HepG2 (cell line): ENCODE measurements around the gene CHPF. TPM values are rescaled to one million over a fixed set of nuclear protein-coding genes. Genes with fewer than 3 reads are reported as not detected.

Experiments
- ATAC-seq: fragments of 200-7000 bp; cut with Tn5 transposase; 3 replicates; pipeline ENCODE4 v1.9.1; 2020; ENCODE audit warnings: mild to moderate bottlenecking, moderate library complexity
- BruUV-seq: library from RNA; stranded (reverse); fragments of 400-500 nt; replicated peaks from 2 replicates; lab custom pipeline; 2021; lab: Mats Ljungman, UMichigan
- CTCF ChIA-PET: fragments of 300-600 bp; formaldehyde crosslinking; extraction: SDS; loops from one replicate; lab custom pipeline; 2021; ENCODE audit warnings: low total read pairs, inconsistent platforms, low intra/inter-chr PET ratio; lab: Yijun Ruan, JAX
- POLR2A ChIA-PET: fragments of 350-600 bp; sonication (Branson Sonifier 250); formaldehyde crosslinking; loops from one replicate; lab custom pipeline; 2020; ENCODE audit warnings: antibody characterized with exemption, inconsistent platforms; lab: Yijun Ruan, JAX
- DNase-seq: peaks from one replicate; pipeline ENCODE4 v3.0.0-alpha.2; 2015; ENCODE audit warnings: low spot score
- FAIRE-seq: peaks from 3 replicates; lab custom pipeline; 2011; peaks lifted over from hg19 to GRCh38; lab: Jason Lieb, UNC
- H2AFZ ChIP-seq: one replicate; pipeline ENCODE4 v1.6.1; 2011; ENCODE audit warnings: low read length, inconsistent platforms
- H3K27ac ChIP-seq: fragments of 300-600 bp; 3 replicates; pipeline ENCODE4 v1.8.0; 2011; ENCODE audit warnings: mixed run types, mild to moderate bottlenecking, mixed read lengths, low read length, inconsistent platforms; ENCODE audit not compliant: insufficient read depth; ENCODE audit errors: extremely low read length
- H3K27me3 ChIP-seq, 2 experiments: fragments of 200-600 bp in 1 of 2; 2 replicates in 1 of 2; 3 replicates in 1 of 2; pipeline versions ENCODE4 v1.6.0 to v1.8.0; 2011; ENCODE audit warnings: low read length in 2 of 2, mild to moderate bottlenecking in 2 of 2, moderate library complexity in 2 of 2, inconsistent platforms in 1 of 2; ENCODE audit not compliant: insufficient read depth in 2 of 2, control insufficient read depth in 1 of 2
- H3K36me3 ChIP-seq, 2 experiments: fragments of 200-600 bp in 1 of 2; replicated peaks in 1 of 2; 2 replicates in 1 of 2; 3 replicates in 1 of 2; pipeline versions ENCODE4 v1.5.1 to v1.8.0; 2011; ENCODE audit warnings: low read length in 2 of 2, inconsistent platforms in 1 of 2; ENCODE audit not compliant: insufficient read depth in 2 of 2, control insufficient read depth in 1 of 2
- H3K4me1 ChIP-seq: 2 replicates; pipeline ENCODE4 v1.5.1; 2012; ENCODE audit warnings: low read length, inconsistent platforms; ENCODE audit not compliant: insufficient read depth
- H3K4me2 ChIP-seq: 2 replicates; pipeline ENCODE4 v1.6.0; 2011; ENCODE audit warnings: low read depth, low read length, inconsistent platforms
- H3K4me3 ChIP-seq, 3 experiments: fragments of 200-600 bp in 1 of 3; sonication (generic), shearing (Covaris generic) in 1 of 3; replicated peaks in 1 of 3; 2 replicates each; pipeline ENCODE4 v1.5.1; 2011 to 2016; ENCODE audit warnings: low read length in 3 of 3, inconsistent platforms in 2 of 3, low read depth in 2 of 3, mild to moderate bottlenecking in 2 of 3, control low read depth in 1 of 3, mixed read lengths in 1 of 3; ENCODE audit not compliant: insufficient read depth in 1 of 3
- H3K79me2 ChIP-seq: one replicate; pipeline ENCODE4 v1.6.1; 2011; ENCODE audit warnings: low read length, inconsistent platforms; ENCODE audit not compliant: insufficient read depth
- H3K9ac ChIP-seq: 2 replicates; pipeline ENCODE4 v1.6.0; 2011; ENCODE audit warnings: mild to moderate bottlenecking, low read depth, low read length, inconsistent platforms; ENCODE audit not compliant: insufficient read depth
- H3K9me3 ChIP-seq: 2 replicates; pipeline ENCODE4 v1.5.1; 2012; ENCODE audit warnings: mild to moderate bottlenecking, low read length
- H4K20me1 ChIP-seq: 2 replicates; pipeline ENCODE4 v1.6.0; 2011; ENCODE audit warnings: inconsistent platforms, mild to moderate bottlenecking, low read length, moderate library complexity; ENCODE audit not compliant: insufficient read depth
- AGO2 ChIP-seq: fragments of 200-400 bp; formaldehyde crosslinking; optimal IDR thresholded peaks from 2 replicates; pipeline ENCODE3; 2017; ENCODE audit warnings: mild to moderate bottlenecking, low read depth, low read length, moderate library complexity
- CHD2 ChIP-seq: IDR thresholded peaks from 2 replicates; pipeline ENCODE4 v1.6.1; 2011; ENCODE audit warnings: low read depth, low read length, improper control_type of control experiment
- MAFK ChIP-seq, 2 experiments: IDR thresholded peaks in 1 of 2; conservative IDR thresholded peaks in 1 of 2; 2 replicates each; pipeline ENCODE4 v1.6.1; 2011; ENCODE audit warnings: improper control_type of control experiment in 2 of 2, low read length in 2 of 2
- POLR2AphosphoS5 ChIP-seq: IDR thresholded peaks from 2 replicates; pipeline ENCODE4 v1.6.1; 2012; ENCODE audit warnings: low read depth, low read length
- TFAP4 ChIP-seq: sonication (generic); IDR thresholded peaks from 2 replicates; pipeline ENCODE4 v1.6.1; 2016; ENCODE audit warnings: low read depth, borderline replicate concordance
- ZKSCAN5 ChIP-seq: sonication (generic); formaldehyde crosslinking; IDR thresholded peaks from 2 replicates; pipeline ENCODE4 v1.5.1; 2020; ENCODE audit warnings: mild to moderate bottlenecking, missing genetic modification reagents
- ZNF552 ChIP-seq: sonication (generic); formaldehyde crosslinking; IDR thresholded peaks from 2 replicates; pipeline ENCODE4 v1.9.0; 2022; ENCODE audit warnings: missing genetic modification reagents, mild to moderate bottlenecking, borderline replicate concordance
- ZNF687 ChIP-seq: sonication (generic); formaldehyde crosslinking; IDR thresholded peaks from 2 replicates; pipeline ENCODE4 v1.5.1; 2020; ENCODE audit warnings: mild to moderate bottlenecking, missing genetic modification reagents, moderate library complexity
- ZNF782 ChIP-seq: sonication (generic); formaldehyde crosslinking; IDR thresholded peaks from 2 replicates; pipeline ENCODE4 v1.4.0; 2020; ENCODE audit warnings: missing genetic modification reagents, mild to moderate bottlenecking, borderline replicate concordance
- WGBS: methylation state at CpG from one replicate; pipeline ENCODE4 v1.1.6; 2017; ENCODE audit warnings: low lambda C conversion rate; 5-methylcytosine and 5-hydroxymethylcytosine counted together
- in situ Hi-C: cut with HindIII; loops from 2 replicates; pipeline ENCODE4 v1.10.0; 2017; ENCODE audit warnings: low pct_unique_long_range_greater_than_20kb; ENCODE audit not compliant: extremely low pct_ligation_motif_present
- intact Hi-C: fragments of 100-400 bp; cut with micrococcal nuclease; formaldehyde crosslinking; loops from one replicate; pipeline ENCODE4 v1.10.0; 2022; ENCODE audit not compliant: unreplicated experiment
- polyA plus RNA-seq, 8 experiments: library from polyadenylated mRNA; depleted of rRNA in 3 of 8; stranded (reverse) in 7 of 8; unstranded in 1 of 8; fragments of >200 nt; fragmentation: Illumina TruSeq in 4 of 8; extraction: Trizol in 4 of 8; gene quantifications; 2 replicates each; pipeline versions ENCODE4 v1.2.1 to v1.2.3, GENCODE V29; 2011 to 2016; ENCODE audit warnings: low read depth in 4 of 8, missing spikeins in 1 of 8, mixed read lengths in 1 of 8; ENCODE audit not compliant: insufficient read depth in 1 of 8
- total RNA-seq, 5 experiments: library from RNA; depleted of rRNA; stranded (reverse); fragments of >200 nt; fragmentation: Illumina TruSeq; extraction: Trizol; gene quantifications; 2 replicates each; pipeline ENCODE4 v1.2.3, GENCODE V29; 2016; ENCODE audit warnings: low read depth in 1 of 5

CHPF gene
- total and polyA plus RNA-seq, 2 of the 13 experiments (the other 11 are each of a cell fraction or from before 2014, with no cell fraction given), result 79.6 to 111 TPM

- POLR2A ChIA-PET, result no interaction called here
Measured at GRCh38 chr2:219554350-219554749, 10.7 kb upstream of the CHPF start.

More at GRCh38 chr2:219554350-219554749, 10.7 kb upstream of the CHPF start:
- H3K79me2 ChIP-seq, result no peaks in the 10 kb centered on the region
- no peak overlapping the region for H3K27ac ChIP-seq
- 95% methylated on average over 6 of the region's 15 CpGs for WGBS
- no peak for TF ChIP-seq TFAP4
- TF ChIP-seq ZNF552 (CRISPR knock-in tag), result peak; percentile 49; the same call in 1 of the 2 replicates
- TF ChIP-seq CHD2, result 0 out of 2 replicates have a peak, but pooled peaks have one; percentile 11
- 0 out of 2 replicates have a peak, but pooled peaks have one; percentile 10 for TF ChIP-seq ZKSCAN5 (CRISPR knock-in tag)
- TF ChIP-seq AGO2, result peak; percentile 61
- 0 out of 2 replicates have a peak, but pooled peaks have one; percentile 10 for TF ChIP-seq POLR2AphosphoS5
- TF ChIP-seq ZNF687 (CRISPR knock-in tag), result 0 out of 2 replicates have a peak, but pooled peaks have one; percentile 18
- TF ChIP-seq ZNF782 (CRISPR knock-in tag), result 0 out of 2 replicates have a peak, but pooled peaks have one; percentile 25
- no peak for TF ChIP-seq MAFK (conservative IDR thresholded peaks at IDR 0.05 in 1 of 2, IDR thresholded peaks at IDR 0.05 in 1 of 2; ENCODE audit: low read length in 2 of 2)
- TF ChIP-seq, all 625 proteins: peak for 7
- no peak overlapping the region for H3K9ac ChIP-seq
- H3K9me3 ChIP-seq, result no peaks in the 10 kb centered on the region
- DNase-seq, result no peak
- no peak overlapping the region for H3K4me2 ChIP-seq
- peaks cover 22% of the 10 kb centered on the region for H3K4me1 ChIP-seq
- H3K27me3 ChIP-seq, result no peaks in the 10 kb centered on the region
- in situ Hi-C loops (no loop called here), intact Hi-C loops (no loop called here)
- no peak for ATAC-seq
- FAIRE-seq, result no peak
- no TSS peak for BruUV-seq
- CTCF ChIA-PET, result interaction anchor here (2.4 kb wide), 1 partner anchor 13 kb away, joined by 9 read pairs; no protein-coding TSS in a partner anchor
- H3K4me3 ChIP-seq, result no peak overlapping the region
- no peaks in the 10 kb centered on the region for H4K20me1 ChIP-seq
- H2AFZ ChIP-seq, result no peak overlapping the region
- peaks cover 2 to 9% of the 10 kb centered on the region in 2 experiments; a peak in 2 of 5 replicates for H3K36me3 ChIP-seq
